Epidermal melanocyte (primary cell): ENCODE results near the gene CSNK2A1.
"Not testable (repeated sequence)": the region's sequence is repeated elsewhere in the genome, so short reads cannot be mapped to it uniquely, and the experiment has no call there.

ENCODE experiments used
- DNase-seq: peaks from one replicate; pipeline ENCODE4 v3.0.0; 2011; ENCODE audit warnings: low spot score; ENCODE audit not compliant: insufficient read length

The CSNK2A1 gene

GRCh38 chr20:487655-488054 lies 55.9 kb downstream of the CSNK2A1 start:
- DNase-seq, result no peak

GRCh38 chr20:483815-484644 lies 59.6 kb downstream of the CSNK2A1 start:
- DNase-seq, result no peak

GRCh38 chr20:481167-481566 lies 62.4 kb downstream of the CSNK2A1 start:
- no peak for DNase-seq

GRCh38 chr20:480044-480443 lies 63.5 kb downstream of the CSNK2A1 start:
- no peak for DNase-seq

GRCh38 chr20:479487-479886 lies 64.1 kb downstream of the CSNK2A1 start:
- DNase-seq, result no peak

GRCh38 chr20:478949-479429 lies 64.6 kb downstream of the CSNK2A1 start:
- peak; percentile 56 for DNase-seq

GRCh38 chr20:478010-478948 lies 65.3 kb downstream of the CSNK2A1 start:
- no peak for DNase-seq

GRCh38 chr20:476561-477249 lies 66.9 kb downstream of the CSNK2A1 start:
- DNase-seq, result not testable (repeated sequence)

GRCh38 chr20:475463-476357 lies 67.9 kb downstream of the CSNK2A1 start:
- DNase-seq, result no peak

GRCh38 chr20:474581-474980 lies 69.0 kb downstream of the CSNK2A1 start:
- no peak for DNase-seq

GRCh38 chr20:472889-473292 lies 70.7 kb downstream of the CSNK2A1 start:
- no peak for DNase-seq

- DNase-seq, result no peak
These were observed 71.3 kb downstream of the CSNK2A1 start for GRCh38 chr20:472137-472846.

GRCh38 chr20:469746-470490 lies 73.7 kb downstream of the CSNK2A1 start:
- no peak for DNase-seq

- DNase-seq, result no peak
These were observed 75.8 kb downstream of the CSNK2A1 start for GRCh38 chr20:467755-468154.

- DNase-seq, result peak; percentile 83
These were observed 81.2 kb downstream of the CSNK2A1 start, which contains the start of gene TBC1D20 for GRCh38 chr20:462199-462991. Gene TBC1D20 (minus strand): TSS chr20:462533. CDS start chr20:462405, 128 bp downstream.

GRCh38 chr20:461254-462198 lies 82.1 kb downstream of the CSNK2A1 start:
- DNase-seq, result peak; percentile 53

GRCh38 chr20:460707-461106 lies 82.9 kb downstream of the CSNK2A1 start:
- peak; percentile 79 for DNase-seq
